Islet precursor cell (in vitro differentiated cells): ENCODE results near the gene RTP5.

ENCODE experiments used
- DNase-seq: peaks from one replicate; pipeline ENCODE4 v3.0.0-alpha.2; 2018

RTP5 gene

DNA sequence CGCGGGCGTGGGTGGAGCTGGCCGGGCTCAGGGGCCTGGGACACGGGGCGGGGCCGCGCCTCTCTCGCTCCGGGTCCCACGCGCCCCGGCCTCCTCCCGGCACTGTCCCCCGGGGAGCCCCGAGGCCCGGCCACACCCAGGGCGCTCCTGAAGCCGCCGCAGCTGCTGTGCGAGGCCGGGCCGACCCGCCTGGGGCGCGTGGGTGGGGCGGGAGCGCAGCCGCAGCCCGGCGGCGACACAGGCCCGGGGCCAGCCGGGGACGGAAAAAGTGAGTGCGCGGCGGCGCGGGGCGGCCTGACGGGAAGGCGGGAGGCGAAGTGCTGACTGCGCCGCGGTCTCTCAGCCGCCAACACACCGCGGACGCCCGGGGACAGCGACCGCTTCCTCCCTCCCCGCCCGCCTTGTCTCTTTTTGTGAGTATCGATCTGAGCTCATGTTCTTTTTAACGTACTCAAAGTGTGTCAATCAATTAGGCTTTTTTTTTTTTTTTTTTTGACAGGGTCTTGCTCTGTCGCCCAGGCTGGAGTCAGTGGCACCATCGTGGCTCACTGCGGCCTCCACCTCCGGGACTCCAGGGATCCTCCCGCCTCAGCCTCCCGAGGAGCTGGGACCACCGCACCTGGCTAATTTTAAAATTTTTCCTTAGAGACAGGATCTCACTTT, 25.3 kb upstream of the RTP5 start:
- peak; percentile 77 for DNase-seq

DNA sequence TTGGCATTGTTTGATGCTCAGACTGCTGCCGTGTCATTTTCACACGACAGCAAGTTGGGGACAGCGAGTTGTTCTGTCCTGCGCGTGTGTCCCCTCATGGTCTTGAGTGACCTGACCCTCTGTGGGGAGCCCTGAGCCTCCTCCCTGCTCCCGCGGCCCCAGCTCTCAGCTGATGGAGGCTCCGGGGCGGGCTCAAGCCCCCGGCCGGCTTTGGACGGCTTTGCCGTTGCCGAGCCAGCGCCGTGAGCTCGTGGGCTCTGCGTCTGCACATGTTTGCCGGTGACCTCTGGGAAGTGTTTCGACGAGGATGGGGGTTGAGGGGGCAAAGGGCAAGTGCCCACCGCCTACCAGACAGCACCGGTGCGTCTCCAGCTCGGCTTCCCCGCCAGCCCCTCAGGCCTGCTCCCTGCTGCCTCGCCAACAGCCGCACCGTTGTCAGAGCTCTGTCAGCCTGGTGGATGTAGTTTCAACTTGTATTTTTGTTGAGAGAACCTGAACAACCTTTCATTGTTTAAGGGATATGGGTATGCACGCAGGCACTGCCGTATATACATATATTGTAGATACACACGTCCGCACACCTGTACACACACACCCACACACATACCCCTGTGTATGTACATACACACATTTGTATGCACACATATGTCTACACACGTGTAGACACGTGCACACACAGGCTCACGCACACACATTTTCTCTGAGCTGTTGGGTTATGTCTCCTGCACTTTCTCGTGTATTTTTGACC, 24.5 kb upstream of the RTP5 start:
- DNase-seq = peak; percentile 41

DNA sequence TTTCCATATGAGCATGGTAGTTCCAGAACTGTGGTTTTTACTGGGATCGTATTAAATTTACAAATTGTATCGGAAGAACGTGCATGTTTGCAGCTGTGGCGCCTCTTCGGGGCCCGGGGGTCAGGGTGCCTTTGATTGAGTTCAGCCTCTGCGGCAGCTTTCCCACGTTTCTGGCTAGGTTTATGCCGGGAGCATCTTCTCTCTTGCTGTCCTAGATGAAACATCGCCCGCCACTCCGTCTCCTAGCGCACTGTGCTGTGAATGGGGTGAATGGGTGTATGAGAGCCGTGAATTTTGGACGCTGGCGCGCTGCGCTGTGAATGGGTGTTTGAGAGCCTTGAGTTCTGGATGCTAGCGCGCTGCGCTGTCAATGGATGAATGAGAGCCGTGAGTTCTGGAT, 23.1 kb upstream of the RTP5 start:
- peak; percentile 29 for DNase-seq

DNA sequence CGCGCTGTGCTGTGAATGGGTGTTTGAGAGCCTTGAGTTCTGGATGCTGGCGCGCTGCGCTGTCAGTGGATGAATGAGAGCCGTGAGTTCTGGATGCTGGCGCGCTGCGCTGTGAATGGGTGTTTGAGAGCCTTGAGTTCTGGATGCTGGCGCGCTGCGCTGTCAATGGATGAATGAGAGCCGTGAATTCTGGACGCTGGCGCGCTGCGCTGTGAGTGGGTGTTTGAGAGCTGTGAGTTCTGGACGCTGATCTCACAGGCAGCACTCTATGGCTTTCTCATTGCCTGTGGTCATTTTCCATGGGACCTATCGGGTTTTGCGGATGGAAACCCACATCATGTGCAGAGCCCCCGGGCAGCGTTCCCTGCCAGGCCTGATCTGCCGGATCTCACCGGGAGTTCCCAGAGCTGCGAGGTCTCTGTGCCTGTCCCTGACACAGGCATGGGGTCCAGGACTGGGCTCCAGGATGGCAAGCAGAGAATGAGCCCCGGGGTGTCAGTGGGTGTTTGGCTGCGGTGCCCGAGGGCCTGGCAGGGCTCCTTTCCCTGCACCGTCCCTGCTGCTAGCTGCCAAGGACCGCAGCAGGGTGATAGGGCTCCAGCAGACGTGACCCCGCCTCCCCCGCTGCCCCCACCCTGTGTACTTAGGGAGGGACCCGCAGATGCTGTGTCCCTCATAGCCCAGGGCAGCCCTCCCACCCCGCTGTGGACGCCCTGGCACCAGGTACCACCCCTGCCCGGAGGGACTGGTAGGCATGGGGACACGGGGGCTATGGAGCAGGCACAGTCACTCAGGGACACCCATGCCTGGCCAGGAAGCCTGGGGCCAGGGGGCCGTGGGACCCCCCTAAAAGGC, 20.5 kb upstream of the RTP5 start:
- peak; percentile 42 for DNase-seq

DNA sequence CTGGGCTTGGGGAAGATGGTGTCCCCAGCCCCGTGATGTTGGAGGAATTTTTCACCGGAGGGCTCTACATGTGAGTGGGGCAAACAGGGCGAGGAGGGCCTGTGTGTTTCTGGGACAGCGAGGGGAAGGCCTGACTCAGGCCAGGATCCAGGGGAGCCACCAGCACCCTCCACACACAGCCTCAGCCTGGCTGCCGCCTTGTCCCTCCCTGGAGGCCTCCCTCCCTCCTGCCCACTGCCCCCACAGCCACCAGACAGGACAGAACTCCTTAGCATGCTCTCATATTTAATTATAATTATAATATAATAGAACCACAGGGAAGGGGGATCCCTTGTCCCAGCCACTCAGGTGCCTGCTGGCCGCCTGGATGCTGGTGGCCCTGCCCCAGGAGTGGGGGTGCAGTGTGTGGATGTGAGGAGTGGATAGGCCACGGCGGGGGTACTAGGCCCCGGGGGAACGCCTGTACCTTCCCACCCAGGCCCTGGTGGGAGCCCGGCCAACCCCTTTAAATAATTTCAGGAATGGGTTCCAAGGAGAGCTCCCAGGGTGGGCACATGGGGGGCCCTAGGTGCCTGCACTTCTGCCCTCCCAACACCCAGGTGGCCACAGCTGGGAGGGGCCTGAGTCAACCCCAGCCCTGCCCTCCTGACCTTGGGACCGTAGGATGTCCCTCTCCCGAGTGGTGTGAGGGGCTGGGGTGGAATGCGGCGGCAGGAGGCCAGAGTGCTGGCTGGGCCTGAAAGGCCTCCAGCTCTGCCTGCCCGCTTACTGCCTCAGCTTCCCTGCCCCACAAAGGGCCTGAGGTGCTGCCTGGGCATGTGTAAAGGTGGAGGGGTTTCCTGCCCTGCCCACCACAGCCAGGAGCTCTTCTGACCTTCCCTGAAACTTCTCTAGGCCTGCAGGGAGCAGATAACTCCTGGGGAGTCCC, 19.6 kb upstream of the RTP5 start:
- peak; percentile 46 for DNase-seq

DNA sequence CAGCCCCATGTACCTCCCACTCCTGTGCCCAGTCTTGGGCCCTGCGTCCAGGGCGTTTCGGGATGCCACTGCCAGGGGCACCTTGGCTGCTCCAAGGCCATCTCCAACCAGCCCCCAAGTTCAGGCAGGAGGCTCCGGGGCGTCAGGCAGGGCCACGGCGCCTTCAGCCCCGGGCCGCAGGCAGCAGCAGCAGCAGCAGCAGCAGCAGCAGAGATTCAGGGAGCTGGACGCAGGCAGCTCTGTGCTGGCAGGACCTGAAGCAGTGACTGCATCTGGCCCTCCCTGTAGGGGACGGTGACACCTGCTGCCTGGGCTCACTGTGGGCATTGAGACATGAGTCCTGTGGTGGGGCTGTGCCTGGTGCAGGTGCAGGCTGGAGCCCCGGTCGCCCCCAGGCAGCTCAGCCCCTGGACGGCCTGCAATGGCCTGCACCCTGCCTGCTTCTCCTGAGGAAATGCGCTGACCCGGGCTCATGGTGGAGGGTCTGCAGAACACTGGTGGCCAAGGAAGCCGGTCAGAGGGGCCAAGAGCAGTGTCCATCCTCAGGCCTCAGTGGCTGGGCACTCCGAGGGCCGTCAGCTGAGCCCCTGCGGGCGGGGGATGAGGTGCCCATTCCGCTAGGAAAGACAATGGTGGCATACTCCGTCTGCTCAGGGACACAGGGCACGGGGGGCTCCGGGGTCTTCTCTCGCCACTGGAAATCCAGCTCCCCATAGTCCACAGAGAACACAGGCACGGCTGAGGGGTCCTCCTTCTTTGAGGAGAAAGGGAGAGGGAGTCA, 18.8 kb upstream of the RTP5 start:
- DNase-seq = peak; percentile 51

DNA sequence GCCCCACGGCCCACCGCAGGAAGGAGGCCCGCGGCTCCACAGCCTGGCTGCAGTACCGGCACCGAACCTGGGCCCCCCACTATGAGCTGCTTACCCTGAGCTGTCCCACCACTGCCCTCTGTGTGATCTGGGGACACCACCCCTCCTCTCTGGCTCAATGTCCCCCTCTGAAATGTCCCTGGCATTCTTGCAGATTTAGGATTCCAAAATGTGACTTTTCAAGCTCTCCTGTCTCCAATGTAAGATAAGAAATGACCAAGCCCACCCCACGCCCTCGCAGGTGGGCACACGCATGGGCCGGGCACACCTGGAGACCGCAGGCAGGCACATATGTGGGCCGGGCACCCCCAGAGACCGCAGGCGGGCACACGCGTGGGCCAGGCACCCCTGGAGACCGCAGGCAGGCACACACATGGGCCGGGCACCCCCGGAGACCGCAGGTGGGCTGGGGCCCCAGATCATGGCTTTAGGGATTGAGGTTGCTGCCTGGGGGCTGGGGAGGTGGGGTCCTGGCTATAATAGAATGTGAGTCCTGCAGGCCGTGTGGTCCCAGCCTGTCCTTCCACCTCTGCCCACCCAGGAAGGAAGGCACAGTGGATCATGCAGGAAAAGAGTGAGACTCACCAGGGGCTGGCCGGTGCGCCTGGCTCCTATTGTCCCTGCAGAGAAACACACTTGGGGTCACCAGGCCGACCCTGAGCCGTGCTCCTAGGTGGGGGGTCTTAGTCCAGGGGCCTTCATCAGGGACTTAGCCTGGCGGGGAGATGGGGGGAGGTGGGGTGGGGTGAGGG, 18.0 kb upstream of the RTP5 start:
- peak; percentile 43 for DNase-seq

DNA sequence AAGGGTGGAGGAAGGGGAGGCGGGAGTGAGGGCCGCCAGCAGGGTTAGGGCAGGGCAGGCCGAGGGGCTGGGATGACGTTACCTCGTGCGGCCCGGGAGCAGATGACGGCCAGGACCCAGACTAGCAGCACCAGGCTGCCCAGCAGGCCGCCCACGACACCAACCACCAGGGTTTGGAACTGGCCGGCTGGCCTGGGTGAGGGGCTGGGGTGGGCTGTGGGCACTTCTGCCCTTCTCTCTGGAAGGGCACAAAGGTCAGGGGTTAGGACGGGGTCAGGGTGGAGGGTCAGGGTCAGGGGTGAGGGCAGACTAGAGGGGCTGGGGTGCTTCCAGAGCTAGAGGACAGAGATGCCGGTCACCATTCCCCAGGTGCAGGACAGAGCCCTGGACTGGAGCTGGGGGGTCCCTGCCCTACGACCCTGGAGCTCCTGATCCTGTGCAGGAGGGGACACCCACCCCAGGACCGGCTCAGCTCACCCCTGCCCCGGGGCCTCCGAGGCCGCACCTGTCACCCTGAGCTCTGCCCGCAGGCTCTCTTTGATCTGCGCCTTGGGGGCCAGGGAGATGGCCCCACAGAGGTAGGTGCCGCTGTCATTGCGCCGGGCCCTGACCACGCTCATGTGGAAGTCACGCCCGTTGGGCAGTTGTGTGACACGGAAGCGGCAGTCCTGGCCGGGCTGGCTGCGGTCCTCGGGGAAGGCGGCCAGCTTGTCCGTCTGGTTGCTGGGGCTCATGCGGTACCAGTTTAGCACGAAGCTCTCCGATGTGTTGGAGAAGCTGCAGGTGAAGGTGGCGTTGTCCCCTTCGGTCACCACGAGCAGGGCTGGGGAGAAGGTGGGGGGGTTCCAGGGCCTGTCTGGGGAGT, 17.2 kb upstream of the RTP5 start:
- peak; percentile 47 for DNase-seq

DNA sequence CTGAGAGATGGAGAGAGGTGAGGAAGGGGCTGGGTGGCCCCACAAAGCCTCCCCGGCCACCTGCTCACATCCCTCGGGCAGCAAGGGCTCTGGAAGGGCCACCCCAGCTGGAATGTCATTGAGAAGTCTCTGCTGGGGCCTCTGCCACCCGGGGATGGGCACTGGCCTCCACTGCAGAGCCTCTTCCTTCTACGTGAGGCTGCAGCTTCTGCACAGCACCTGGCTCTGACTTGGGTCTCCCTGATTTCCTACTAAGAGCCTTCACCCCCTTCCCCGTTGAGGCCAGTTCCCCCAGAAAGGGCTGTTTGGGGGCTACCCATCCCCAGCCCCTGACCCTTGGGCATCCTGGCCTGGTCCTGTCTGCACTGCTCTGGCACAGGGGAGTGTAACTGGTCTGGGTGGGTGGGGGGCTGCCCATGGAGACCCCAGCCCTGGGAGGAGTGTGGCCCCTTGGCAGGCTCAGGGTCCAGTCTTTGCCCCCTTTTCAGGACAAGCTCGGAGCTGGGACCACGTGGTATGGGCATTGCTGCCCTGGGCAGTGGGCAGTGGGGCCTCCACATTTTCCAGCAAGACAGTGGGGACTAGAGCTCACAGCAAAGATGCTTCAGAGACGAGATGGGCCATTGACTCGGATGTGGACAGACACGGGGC, 16.4 kb upstream of the RTP5 start:
- no peak for DNase-seq

DNA sequence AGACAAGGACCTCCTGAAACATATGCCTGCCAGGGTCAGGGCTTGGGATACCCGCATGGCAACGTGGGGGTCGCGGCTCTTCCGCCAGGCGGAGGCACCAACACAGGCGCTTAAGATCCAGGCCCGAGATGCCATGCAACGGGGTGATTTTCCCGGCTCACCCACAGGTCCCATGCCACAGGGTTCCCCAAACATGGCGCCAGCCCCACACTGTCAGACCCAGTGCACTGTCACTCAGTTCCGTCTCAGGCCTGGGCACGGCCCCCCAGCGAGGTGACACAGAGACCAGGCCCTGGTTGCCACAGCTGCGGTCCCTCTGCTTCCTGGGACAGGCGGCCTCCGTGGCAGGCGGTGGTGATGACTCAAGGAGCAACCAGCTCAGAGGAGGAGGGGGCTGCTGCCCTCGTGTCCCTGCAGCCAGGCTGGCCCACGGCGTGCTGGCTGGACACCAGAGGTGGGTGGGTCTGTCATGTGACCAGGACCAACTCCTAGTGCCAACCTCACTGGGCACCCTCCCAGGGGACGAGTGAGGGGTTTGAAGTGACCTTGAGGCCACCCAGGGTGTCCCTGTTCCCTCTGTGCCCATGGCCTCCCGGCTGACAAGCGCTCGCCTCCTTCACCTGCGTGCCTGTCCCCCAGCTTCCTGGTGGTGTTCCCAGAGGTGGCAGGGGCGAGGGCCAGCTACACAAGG, 15.7 kb upstream of the RTP5 start:
- DNase-seq = peak; percentile 78

DNA sequence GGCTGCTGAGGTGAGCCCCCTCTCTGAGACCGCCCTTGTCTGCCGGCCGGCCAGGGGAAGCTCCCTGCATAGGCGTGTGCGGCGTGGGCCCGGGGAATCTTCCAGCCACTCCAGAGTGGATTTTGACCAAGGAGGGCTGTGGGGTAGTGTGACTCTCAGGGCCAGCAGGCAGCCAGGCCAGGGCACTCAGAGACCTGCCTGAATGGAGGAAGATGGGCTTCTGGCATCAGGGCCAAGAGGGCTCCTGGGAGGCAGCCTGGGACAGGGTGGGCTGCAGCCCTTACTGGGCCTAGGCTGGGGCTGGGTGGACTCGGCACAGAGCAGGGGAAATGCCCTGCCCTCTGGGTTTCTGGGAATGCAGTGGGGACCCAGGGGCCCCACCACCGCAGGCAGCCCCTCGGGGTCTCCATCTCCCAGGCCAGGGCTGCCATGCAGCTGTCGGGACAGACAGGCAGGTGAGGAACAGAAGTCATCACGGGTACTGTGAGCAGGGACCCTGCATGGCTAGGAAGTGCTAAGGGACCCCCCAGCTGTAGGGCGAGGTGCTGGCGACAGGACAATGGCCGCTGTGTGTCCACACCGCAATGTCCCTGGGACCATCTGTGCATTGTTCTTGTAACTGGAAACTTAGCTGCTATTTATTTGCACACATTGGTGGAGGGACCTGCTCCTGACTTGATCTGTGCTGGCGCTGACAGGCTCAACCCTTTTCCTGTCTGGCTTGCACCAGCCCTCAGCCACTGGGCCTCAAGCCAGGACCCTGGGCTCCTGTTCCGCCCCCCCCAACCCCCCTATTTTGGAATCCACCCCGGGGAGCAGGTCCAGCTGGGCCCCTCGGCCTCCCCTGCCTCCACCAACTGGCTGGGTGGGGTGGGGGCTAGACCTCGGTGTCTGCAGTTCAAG, 14.9 kb upstream of the RTP5 start:
- DNase-seq = no peak

DNA sequence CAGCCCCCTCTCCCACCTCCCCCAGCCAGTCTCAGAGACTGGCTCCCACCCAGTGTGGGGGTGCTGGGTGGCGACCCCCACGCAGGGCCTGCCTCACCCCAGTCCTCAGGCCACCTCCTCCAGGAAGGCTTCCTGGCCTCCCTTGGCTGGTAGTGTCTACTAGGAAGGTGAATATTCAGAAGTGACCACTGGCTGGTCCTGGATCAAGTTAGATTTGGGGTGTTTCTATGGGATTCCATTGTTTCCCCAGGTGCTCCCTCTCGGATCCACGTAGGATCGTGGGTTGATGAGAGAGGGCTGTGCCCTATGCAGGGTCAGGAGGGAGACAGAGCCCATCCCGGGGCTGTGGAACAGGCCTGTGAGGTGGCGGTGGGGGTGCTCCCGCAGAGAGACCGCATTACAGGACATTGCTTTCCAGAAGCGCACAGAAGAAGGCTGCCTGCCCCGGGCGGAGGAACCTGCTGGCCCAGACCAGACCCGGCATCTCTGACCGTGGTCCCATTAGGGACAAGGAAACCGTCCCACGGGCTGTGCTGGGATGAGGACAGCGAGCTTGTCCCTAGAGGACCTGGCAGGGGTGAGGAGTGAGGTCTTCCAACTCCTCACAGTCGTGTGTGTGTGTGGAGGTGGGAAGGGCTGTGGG, 14.2 kb upstream of the RTP5 start:
- DNase-seq = no peak

DNA sequence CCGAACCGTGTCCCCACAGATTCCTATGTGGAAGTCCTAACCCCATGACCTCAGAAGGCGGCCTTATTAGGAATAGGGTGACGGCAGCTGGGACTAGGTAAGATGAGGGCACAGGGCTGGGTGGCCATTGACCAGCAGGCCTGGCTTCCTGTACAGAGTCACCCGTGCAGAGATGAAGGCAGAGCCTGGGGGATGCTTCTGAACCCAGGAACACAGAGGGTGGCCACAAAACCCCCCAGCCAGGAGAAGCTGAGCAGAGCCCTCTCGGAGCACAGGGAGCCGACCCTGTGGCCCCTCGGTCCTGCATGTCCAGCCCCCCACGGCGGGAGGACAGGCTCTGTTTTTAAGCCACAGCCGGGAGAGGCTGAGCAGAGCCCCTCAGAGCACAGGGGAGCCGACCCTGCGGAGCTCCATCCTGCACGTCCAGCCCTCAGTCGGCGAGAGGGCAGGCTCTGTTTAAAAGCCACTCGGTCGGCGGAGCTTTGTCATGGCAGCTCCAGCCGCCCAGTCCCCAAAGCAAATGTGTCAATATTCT, 13.6 kb upstream of the RTP5 start:
- DNase-seq = no peak

DNA sequence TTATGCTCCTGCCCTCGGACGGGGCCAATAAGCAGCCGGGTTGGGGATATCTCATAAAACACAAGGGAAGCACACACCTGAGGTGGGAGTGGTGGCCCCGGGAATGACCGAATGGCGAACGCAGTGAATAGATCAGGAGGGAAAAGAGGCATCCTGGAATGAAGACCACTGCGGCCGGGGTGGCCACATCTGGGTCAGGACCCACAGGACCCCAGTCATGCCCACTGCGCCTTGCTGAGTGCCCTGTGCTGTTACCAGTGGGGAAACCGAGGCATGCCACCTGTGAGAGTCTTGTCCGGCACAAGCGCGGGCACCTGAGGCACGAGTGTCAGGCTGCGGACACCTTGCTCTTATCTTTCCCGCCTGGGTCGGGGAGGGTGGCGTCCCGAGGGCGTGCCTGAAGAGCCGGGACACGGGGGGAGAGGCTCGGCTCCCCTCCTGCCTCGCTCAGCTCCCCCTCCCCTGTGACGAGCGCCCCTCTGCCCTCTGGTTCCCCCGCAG, 12.4 kb upstream of the RTP5 start:
- no peak for DNase-seq

DNA sequence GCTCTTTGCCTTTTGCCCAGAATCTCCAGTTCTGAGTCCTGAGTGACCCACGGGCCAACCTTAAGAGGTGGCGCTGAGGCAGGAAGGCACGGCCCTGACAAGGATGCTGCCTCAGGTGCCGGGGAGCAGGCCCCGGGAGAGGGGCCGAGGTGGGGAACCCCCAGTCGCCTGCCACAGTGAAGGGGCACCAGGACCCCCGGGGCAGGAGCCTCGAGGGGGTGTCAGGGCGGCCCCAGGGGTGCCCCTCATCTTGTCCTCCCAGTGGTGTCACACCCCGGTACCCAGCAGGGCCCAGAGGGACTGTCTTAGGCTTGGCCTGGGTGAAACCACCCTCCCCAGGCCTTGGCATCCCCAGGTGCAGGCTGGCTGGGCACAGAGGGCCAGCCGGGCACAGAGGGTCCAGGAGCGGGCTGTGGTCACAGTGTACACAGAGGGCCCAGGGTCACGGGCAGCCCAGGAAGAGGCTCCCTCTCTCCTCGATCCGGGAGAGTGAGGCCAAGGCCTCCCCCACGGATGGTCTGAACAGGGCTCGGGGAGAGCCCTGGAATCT, 11.9 kb upstream of the RTP5 start:
- no peak for DNase-seq
